Stimulated activated CD4-positive, alpha-beta T cell treated with anti-CD3 and anti-CD28 coated beads, Interleukin-4, amount 100 ng/mL, for 4 hours (primary cell): ENCODE results near the gene ALG1.
"Not testable (repeated sequence)": the region's sequence is repeated elsewhere in the genome, so short reads cannot be mapped to it uniquely, and the experiment has no call there.

Source experiments
- DNase-seq, 2 experiments: peaks; one replicate each; pipeline ENCODE4 v3.0.0-alpha.2; 2020

ALG1 gene

DNA sequence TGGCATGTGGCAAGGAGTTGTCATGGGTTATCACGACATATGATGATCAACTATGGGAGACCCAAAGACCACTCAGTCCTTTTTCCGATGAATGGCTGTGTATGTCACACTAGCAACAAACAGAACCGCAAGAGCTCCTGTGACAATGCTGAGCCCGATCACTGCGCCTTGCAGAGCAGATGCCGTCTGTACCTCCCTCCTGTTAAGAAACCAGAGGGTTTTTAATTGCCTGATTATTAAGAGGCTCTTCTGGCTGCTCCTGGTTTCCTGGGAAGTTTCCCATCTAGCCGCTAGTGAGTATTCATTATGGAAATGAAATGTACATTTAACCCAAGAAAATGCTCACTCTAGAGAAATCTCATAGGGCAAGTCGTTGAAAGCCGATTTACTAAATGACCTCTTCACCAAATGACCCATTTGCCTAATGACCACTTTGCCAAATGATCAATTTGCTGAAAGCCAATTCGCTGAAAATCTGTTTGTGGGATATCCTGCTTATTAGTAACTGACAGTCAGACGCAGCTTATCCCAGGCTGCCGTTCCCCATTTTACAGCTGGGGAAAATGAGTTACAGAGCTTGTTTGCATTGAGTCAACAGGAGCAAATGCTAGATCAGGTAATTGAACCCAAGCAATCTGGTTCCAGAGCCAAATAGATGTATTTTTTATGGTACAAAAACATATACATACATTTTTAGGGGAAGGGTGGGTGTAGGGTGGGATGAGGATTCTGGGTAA lies 31.8 kb downstream of the ALG1 start:
- not testable (repeated sequence) for DNase-seq

DNA sequence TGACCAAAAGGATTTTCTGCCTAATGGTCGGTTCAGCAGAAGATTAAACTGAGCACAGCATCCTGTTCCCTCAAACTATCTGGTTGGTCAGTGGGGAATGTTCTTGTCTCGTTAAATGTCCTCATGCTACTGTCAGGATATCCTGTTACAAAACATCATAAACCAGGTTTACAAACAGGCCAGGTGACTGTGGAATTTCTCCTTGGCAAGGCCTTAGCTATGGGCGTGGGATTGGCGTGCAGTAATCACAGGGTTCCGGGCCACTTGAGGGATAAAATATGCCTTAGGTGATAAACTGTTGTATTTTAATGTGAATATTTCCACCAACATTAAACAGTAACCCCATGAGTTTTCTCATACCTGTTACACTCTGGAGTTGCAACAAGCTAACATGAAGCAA lies 33.4 kb downstream of the ALG1 start:
- DNase-seq = not testable (repeated sequence)

DNA sequence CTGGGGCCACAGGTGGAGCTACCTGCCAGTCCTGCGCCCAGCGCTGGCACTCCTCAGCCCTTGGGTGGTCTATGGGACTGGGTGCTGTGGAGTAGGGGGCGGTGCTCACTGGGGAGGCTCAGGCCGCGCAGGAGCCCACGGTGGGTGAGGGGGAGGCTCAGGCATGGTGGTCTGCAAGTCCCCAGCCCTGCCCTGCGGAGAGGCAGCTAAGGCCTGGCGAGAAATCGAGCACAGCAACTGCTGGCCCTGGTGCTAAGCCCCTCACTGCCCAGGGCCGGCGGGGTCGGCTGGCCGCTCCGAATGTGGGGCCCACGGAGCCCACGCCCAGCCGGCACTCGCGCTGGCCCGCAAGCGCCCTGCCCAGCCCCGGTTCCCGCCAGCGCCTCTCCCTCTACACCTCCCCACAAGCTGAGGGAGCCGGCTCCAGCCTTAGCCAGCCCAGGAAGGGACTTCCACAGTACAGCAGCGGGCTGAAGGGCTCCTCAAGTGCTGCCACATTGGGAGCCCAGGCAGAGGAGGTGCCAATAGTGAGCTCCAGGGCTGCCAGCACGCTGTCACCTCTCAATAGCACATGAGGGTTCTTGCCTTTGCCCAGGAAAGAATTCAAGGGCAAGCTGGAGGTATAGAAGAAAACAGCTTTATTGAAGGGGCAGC lies 37.0 kb downstream of the ALG1 start:
- no peak for DNase-seq

DNA sequence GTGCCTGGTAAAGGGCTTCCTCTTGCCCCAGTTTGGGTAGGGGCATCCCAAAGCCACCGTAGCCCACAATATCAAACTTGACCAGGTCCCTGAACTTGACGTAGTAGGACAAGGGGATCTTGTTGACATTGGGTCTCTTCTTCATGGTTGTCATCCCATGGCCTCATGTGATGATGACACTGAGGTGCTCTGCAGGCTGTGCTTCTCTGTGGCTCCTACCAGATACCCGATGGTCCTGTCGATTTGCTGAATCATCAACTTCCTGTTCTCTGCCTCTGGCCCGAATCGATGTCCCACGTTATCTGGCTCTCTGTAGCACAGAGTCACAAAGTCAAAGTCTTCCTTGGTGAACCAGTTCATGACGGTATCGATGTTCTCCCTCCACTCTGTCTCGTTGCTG lies 39.3 kb downstream of the ALG1 start:
- DNase-seq = not testable (repeated sequence)

DNA sequence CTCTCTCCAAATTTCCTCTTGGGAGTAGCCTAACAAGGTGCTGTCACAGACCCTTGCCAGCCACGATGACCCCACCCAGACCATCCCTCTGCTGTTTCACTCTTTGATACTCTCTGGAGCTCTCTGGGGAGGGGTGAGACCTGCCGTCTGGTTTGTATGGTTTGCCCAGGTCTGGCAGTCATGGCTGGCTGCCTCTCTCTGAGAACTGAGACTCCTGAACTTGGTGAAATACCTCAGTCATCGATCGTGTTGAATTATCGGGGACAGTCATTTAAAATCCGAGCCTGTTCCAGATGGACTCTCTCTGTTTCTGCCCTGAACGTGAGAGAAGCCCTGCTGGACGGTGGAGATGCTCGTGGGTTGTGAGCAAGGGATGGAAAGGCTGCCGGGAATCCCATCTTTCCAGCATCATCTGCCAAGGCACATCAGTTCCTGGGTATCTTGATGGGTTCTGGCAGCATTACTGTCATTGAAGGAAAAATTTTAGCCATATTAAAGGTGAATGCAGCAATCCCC lies 45.2 kb downstream of the ALG1 start:
- not testable (repeated sequence) for DNase-seq

DNA sequence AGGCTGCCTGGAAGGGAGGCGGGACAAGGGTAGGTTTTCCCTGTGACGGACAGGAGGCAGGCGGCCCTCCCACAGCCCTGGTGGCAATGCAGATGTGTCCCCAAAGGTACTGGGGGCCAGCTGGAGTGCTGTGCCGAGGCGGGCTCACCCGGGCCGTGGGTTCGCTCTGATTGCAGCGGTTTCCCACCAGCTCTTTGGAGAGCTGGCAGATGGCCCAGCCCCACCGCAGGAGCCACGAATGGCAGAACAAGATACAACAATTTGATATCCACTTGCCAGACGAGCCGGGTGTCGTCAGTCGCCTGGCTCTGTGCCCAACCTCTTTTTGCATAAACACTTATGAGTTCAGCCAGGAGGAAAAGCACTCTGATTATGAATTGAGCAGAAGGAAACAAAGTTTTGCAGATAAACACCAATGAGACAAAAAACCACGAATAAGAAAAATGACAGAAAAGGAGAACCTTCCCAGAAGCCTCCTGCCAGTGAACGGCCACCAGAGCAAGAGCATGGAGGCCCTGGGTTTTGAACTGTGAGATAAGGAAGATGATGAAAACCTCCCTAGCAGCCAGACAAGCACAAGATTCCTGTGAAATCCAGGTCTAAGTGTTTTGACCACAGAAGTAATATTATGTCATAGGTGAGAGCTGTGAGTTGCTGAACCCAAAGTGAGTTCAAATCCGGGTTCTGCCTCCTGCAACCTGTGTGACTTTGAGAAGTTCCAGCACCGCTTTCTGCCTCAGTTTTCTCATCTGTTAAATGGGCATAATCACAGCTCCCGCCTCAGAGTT lies 45.9 kb downstream of the ALG1 start:
- DNase-seq = peak in 1 of 2 experiments; percentile 5

DNA sequence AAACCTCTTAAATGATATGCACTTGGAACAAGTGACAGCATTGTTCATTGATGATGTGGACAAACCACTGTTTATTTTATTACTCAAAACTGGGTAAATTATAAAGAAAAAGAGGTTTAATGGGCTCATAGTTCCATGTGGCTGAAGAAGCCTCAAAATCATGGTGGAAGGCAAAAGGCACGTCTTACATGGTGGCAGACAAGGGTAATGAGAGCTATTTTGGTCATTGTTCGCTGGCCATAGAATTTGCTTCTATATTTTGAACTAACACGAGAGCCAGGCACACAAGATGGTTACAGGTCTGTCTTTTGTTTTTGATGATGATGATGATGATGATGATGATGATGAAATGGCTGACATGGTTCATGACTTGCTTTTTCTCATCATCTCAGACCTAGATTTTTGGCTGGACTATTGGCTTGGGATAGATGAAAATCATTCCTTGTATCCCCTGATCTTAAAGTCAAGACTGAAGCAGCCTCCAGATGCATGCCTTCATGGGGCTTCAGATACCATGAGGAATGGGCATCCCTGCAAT lies 59.9 kb downstream of the ALG1 start:
- not testable (repeated sequence) for DNase-seq

DNA sequence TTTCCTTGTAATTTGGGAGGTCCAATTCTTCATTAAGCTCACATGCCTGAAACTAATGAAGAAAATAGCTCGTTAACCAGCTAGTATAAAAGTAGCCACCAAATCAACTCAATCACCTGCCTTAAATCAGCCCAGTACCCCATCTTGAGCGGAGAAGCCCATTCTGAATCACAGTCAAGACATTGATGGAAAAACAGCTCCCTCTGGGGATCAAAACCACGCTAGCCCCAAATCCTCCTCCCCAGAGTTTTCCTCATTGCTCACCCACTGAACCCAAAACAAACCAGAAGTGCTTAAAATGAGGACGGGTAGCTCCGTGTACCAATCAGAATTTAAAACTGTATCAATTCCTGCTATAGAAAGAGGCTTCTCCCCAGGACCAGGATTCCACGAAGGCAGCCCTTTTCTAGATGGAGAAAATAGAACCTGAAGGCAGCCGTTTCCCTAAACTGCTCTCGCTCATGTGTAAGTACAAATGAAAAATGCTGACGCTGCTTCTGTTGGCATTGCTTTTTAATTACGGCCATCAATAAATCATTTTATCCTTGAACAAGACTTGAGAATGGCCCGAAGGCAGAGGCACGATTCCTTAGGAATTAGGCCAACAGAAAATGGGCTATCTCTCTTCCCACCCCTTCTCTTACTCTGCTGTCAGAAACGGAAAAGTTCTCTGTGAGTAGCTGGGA lies 61.4 kb downstream of the ALG1 start:
- not testable (repeated sequence) for DNase-seq

DNA sequence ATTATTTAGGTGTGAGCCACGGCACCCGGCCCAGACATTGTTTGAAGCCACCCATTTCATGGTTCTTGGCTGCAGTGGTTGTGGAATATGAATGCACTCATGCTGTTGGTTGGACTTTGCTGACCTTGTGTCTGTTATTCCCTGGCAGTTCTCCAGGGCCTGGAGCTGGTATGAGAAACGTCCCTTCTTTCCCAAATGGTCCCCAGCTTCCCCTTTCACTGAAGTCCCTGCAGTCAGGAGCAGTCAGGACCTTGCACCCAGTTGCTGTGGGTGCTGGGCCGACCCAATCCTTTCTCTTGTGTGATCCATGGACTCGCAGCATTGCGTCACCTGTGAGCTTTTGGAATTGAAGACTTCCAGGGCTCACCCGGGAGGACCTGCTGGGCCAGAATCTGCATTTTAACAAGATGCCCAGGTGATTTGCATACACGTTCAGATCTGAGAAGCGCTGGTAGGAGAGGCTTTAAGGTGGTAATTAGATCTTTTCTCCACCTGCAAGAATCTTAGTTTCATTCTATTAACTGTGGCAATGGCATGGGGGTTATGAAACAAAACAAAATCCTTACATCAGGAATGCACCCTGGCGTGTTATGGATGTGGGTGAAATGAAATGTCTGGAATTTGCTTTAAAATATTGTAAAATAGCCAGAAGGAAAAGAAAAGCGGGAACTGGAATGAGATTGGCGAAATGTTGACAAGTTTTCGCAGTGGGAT lies 63.3 kb downstream of the ALG1 start:
- DNase-seq = not testable (repeated sequence)
